ENCODE results near the gene MED16. TPM values are rescaled to one million over a fixed set of nuclear protein-coding genes. Genes with fewer than 3 reads are reported as not detected.
"Not testable (repeated sequence)": the region's sequence is repeated elsewhere in the genome, so short reads cannot be mapped to it uniquely, and the experiment has no call there.

MED16 gene
- total RNA-seq, 4 donors from 2014 or later, result 58.1 to 158 (median 78.4) TPM

GRCh38 chr19:882871-883497, 10.0 kb downstream of the MED16 start:
- Histone ChIP-seq H3K27ac (no peak overlapping the region), H3K9me3 (no peaks in the 10 kb centered on the region), H3K27me3 (no peaks in the 10 kb centered on the region), H3K36me3 (peaks cover 0 to 45% (median 18%) of the 10 kb centered on the region in 4 donors), H3K4me3 (no peak overlapping the region), H3K4me1 (no peaks in the 10 kb centered on the region)
- 90 to 96% methylated on average over 9 to 30 of the region's 30 CpGs for WGBS, 2 donors (ENCODE audit: low coverage in 1 of 2)
- intact Hi-C loops (cut with DNase I; ENCODE audit: low total_unique reads) (no loop called here), in situ Hi-C loops (cut with MboI; ENCODE audit: low pct_ligation_motif_present in 1 of 4, low pct_unique_long_range_greater_than_20kb in 1 of 4, low sequenced_read_pairs in 3 of 4) (no loop called here)
- DNase-seq, result no peak
- TF ChIP-seq CTCF (IDR thresholded peaks at IDR 0.05), result no peak
- no peak for TF ChIP-seq POLR2AphosphoS5 (IDR thresholded peaks at IDR 0.05)
- TF ChIP-seq EP300 (IDR thresholded peaks at IDR 0.05; ENCODE audit: low read depth), result no peak
- no peak for TF ChIP-seq POLR2A (IDR thresholded peaks at IDR 0.05)

GRCh38 chr19:881385-882071, 11.5 kb downstream of the MED16 start:
- intact Hi-C loops (cut with DNase I; ENCODE audit: low total_unique reads) (no loop called here), in situ Hi-C loops (cut with MboI; ENCODE audit: low pct_ligation_motif_present in 1 of 4, low pct_unique_long_range_greater_than_20kb in 1 of 4, low sequenced_read_pairs in 3 of 4) (no loop called here)
- WGBS, 2 donors (ENCODE audit: low coverage in 1 of 2), result 96% methylated on average over 30 of the region's 34 CpGs; no CpG with 5 or more reads in 1 of the 2 donors
- DNase-seq, result no peak
- H3K36me3 ChIP-seq, result peaks cover 0 to 37% (median 17%) of the 10 kb centered on the region in 4 donors
- H3K27ac ChIP-seq, result no peak overlapping the region
- TF ChIP-seq POLR2A (IDR thresholded peaks at IDR 0.05) (no peak), EP300 (IDR thresholded peaks at IDR 0.05; ENCODE audit: low read depth) (no peak)
- H3K4me1 ChIP-seq, result no peaks in the 10 kb centered on the region
- no peaks in the 10 kb centered on the region for H3K9me3 ChIP-seq
- H3K4me3 ChIP-seq, result no peak overlapping the region
- H3K27me3 ChIP-seq, result no peaks in the 10 kb centered on the region

- H3K9me3 ChIP-seq, result no peaks in the 10 kb centered on the region
- in situ Hi-C loops (cut with MboI; ENCODE audit: low pct_ligation_motif_present in 1 of 4, low pct_unique_long_range_greater_than_20kb in 1 of 4, low sequenced_read_pairs in 3 of 4) (no loop called here), intact Hi-C loops (cut with DNase I; ENCODE audit: low total_unique reads) (no loop called here)
- peaks cover 0 to 38% (median 12%) of the 10 kb centered on the region in 4 donors for H3K36me3 ChIP-seq
- no peaks in the 10 kb centered on the region for H3K27me3 ChIP-seq
- no peak for TF ChIP-seq CTCF (IDR thresholded peaks at IDR 0.05)
- TF ChIP-seq POLR2A (IDR thresholded peaks at IDR 0.05), result no peak
- TF ChIP-seq EP300 (IDR thresholded peaks at IDR 0.05; ENCODE audit: low read depth), result no peak
- TF ChIP-seq POLR2AphosphoS5 (IDR thresholded peaks at IDR 0.05), result no peak
- no peak for DNase-seq
- WGBS, 2 donors (ENCODE audit: low coverage in 1 of 2), result 81% methylated on average over 35 of the region's 37 CpGs; no CpG with 5 or more reads in 1 of the 2 donors
- no peaks in the 10 kb centered on the region for H3K4me1 ChIP-seq
- H3K27ac ChIP-seq, result no peak overlapping the region
- H3K4me3 ChIP-seq, result no peak overlapping the region
Observed at GRCh38 chr19:879711-880438, 13.1 kb downstream of the MED16 start.

DNA sequence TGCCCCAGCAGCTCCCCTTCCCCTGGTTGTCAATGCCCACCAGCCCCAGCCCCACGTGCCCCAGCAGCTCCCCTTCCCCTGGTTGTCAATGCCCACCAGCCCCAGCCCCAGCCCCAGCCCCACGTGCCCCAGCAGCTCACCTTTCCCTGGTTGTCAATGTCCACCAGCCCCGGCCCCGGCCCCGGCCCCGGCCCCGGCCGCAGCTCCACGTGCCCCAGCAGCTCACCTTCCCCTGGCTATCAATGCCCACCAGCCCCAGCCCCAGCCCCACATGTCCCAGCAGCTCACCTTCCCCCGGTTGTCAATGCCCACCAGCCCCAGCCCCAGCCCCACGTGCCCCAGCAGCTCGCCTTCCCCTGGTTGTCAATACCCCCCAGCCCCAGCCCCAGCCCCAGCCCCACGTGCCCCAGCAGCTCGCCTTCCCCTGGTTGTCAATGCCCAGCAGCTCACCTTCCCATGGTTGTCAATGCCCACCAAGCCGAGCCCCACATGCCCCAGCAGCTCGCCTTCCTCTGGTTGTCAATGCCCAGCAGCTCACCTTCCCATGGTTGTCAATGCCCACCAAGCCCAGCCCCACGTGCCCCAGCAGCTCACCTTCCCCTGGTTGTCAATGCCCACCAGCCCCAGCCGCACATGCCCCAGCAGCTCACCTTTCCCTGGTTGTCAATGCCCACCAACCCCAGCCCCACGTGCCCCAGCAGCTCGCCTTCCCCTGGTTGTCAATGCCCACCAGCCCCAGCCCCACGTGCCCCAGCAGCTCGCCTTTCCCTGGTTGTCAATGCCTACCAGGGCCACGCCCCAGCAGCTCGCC, 14.0 kb downstream of the MED16 start:
- H3K27me3 ChIP-seq; DNase-seq; H3K4me1 ChIP-seq; intact Hi-C loops (cut with DNase I; ENCODE audit: low total_unique reads); H3K4me3 ChIP-seq; in situ Hi-C loops (cut with MboI; ENCODE audit: low pct_ligation_motif_present in 1 of 4, low pct_unique_long_range_greater_than_20kb in 1 of 4, low sequenced_read_pairs in 3 of 4); H3K9me3 ChIP-seq; H3K27ac ChIP-seq: not testable (repeated sequence)
- peaks cover 0 to 34% (median 10%) of the 10 kb centered on the region in 4 donors for H3K36me3 ChIP-seq
- 85% methylated on average over 21 of the region's 24 CpGs; no CpG with 5 or more reads in 1 of the 2 donors for WGBS, 2 donors (ENCODE audit: low coverage in 1 of 2)

GRCh38 chr19:877992-878660, 14.9 kb downstream of the MED16 start:
- H3K27ac ChIP-seq; H3K27me3 ChIP-seq; DNase-seq; in situ Hi-C loops (cut with MboI; ENCODE audit: low pct_ligation_motif_present in 1 of 4, low pct_unique_long_range_greater_than_20kb in 1 of 4, low sequenced_read_pairs in 3 of 4); H3K9me3 ChIP-seq; H3K4me3 ChIP-seq; H3K4me1 ChIP-seq; intact Hi-C loops (cut with DNase I; ENCODE audit: low total_unique reads): not testable (repeated sequence)
- WGBS, 2 donors (ENCODE audit: low coverage in 1 of 2), result 86% methylated on average over 6 of the region's 23 CpGs; no CpG with 5 or more reads in 1 of the 2 donors
- H3K36me3 ChIP-seq, result peaks cover 0 to 34% (median 10%) of the 10 kb centered on the region in 4 donors

All from transverse colon (tissue), 4 donors.